Heart left ventricle (tissue), 16 donors: ENCODE data around the gene ZNF799. TPM values are rescaled to one million over a fixed set of nuclear protein-coding genes. Genes with fewer than 3 reads are reported as not detected.

Experiments
- ATAC-seq, 4 donors: fragments of 200-7000 bp; cut with Tn5 transposase; one replicate each; pipeline ENCODE4 v1.9.1; 2020 to 2022; ENCODE audit warnings: moderate library complexity in 4 of 4, mild to moderate bottlenecking in 3 of 4, moderate number of reproducible peaks in 1 of 4
- DNase-seq, 5 donors: peaks; one replicate each; pipeline ENCODE4 v3.0.0-alpha.2; 2020
- H3K27ac ChIP-seq, 12 donors: fragments of 200-600 bp; sonication (generic) in 4 of 12; one replicate each; pipeline versions ENCODE4 v1.5.0 to v1.8.0; 2016 to 2022; ENCODE audit warnings: mild to moderate bottlenecking in 2 of 12
- H3K27me3 ChIP-seq, 9 donors: fragments of 200-600 bp; sonication (generic) in 2 of 9; one replicate each; pipeline versions ENCODE4 v1.5.1 to v1.8.0; 2016 to 2022; ENCODE audit warnings: mild to moderate bottlenecking in 3 of 9
- H3K36me3 ChIP-seq, 9 donors: fragments of 200-600 bp; sonication (generic) in 2 of 9; one replicate each; pipeline versions ENCODE4 v1.5.0 to v1.8.0; 2018 to 2022; ENCODE audit warnings: mild to moderate bottlenecking in 2 of 9
- H3K4me1 ChIP-seq, 12 donors: fragments of 200-600 bp; sonication (generic) in 4 of 12; one replicate each; pipeline versions ENCODE4 v1.5.0 to v1.8.0; 2016 to 2022; ENCODE audit warnings: mild to moderate bottlenecking in 3 of 12
- H3K4me3 ChIP-seq, 12 donors: fragments of 200-600 bp; sonication (generic) in 4 of 12; one replicate each; pipeline versions ENCODE4 v1.5.0 to v1.8.0; 2017 to 2022; ENCODE audit warnings: mild to moderate bottlenecking in 9 of 12, moderate library complexity in 4 of 12
- H3K9me3 ChIP-seq, 12 donors: fragments of 200-600 bp; sonication (generic) in 4 of 12; one replicate each; pipeline versions ENCODE4 v1.5.0 to v1.8.0; 2016 to 2022; ENCODE audit warnings: mild to moderate bottlenecking in 1 of 12
- CTCF ChIP-seq, 12 donors: fragments of 200-600 bp; sonication (generic) in 4 of 12; IDR thresholded peaks; one replicate each; pipeline versions ENCODE4 v1.5.0 to v1.8.0; 2018 to 2022; ENCODE audit warnings: antibody characterized with exemption in 12 of 12, mild to moderate bottlenecking in 5 of 12
- POLR2A ChIP-seq, 2 donors: fragments of 450-650 bp; IDR thresholded peaks; one replicate each; pipeline ENCODE4 v1.6.1; 2017; ENCODE audit warnings: antibody characterized with exemption in 2 of 2, mild to moderate bottlenecking in 2 of 2, moderate library complexity in 2 of 2
- WGBS, 4 donors: extraction: QIAGEN DNeasy Blood & Tissue Kit in 2 of 4; methylation state at CpG; one replicate each; pipeline versions ENCODE4 v1.1.5 to v1.1.7; 2013 to 2018; 5-methylcytosine and 5-hydroxymethylcytosine counted together
- intact Hi-C, 10 donors: fragments of 100-400 bp; cut with DNase I; formaldehyde crosslinking; loops; one replicate each; pipeline versions ENCODE4 v1.11.1 to v1.14.2; 2022
- polyA plus RNA-seq, 2 donors: library from polyadenylated mRNA; stranded (reverse); fragments of 200-250 nt; gene quantifications; one replicate each; pipeline ENCODE4 v1.2.3, GENCODE V29; 2013
- total RNA-seq, 9 donors: library from RNA; depleted of rRNA in 2 of 9; stranded (reverse); fragments of >200 nt in 2 of 9; fragmentation: NEBNext Ultra II Directional in 3 of 9; extraction: Animal tissue kit (Norgen Biotek cat#: 25700) in 3 of 9; gene quantifications; one replicate each; pipeline versions ENCODE4 v1.1.0 to v1.2.4, GENCODE V29; 2016 to 2023
- donor health status: ischemic (EF 13 %, LVEDD 7.1; RV severe dilation, severe dysfunction).
- donor health status: healthy with polysubstance abuse.
- donor health status: DM: no; HTN: yes; CAD: no.
- donor health status: DM: no; HTN: no; CAD: no.
- donor health status: ischemic (EF 25% LVEDD 6.9; RV normal size, moderate dysfunction).
- donor health status: ischemic (EF 25% LVEDD 5.7; RV mildly dilated, moderate dysfunction).
- donor health status: healthy.
- donor health status: DM: yes; HTN: yes; CAD: no.
- donor health status: ischemic (EF 35%, LVEDD 5.7; RV mildly dilated, moderate dysfunction).
- donor health status: nonischemic (EF 11% LVEDD 7.7; RV severe dilation, severe dysfunction).
- donor health status: DM: yes; HTN: yes; CAD: no.
- donor health status: PGD.
- donor health status: ischemic (EF 29% LVEDD 5.4; RV normal size, mild dysfunction).
- donor health status: nonischemic (EF 23%, LVEDD 6.1; RV moderate dilation, normal function).

ZNF799 gene
- total and polyA plus RNA-seq, 11 donors: 1.5 to 3.9 (median 2.1) TPM

- Histone ChIP-seq H3K9me3 (peaks cover 2 to 100% (median 81%) of the 10 kb centered on the region in 12 donors), H3K27ac (no peak overlapping the region), H3K4me1 (no peaks in the 10 kb centered on the region), H3K27me3 (no peaks in the 10 kb centered on the region), H3K36me3 (peaks cover 15 to 64% (median 27%) of the 10 kb centered on the region in 9 donors), H3K4me3 (no peak overlapping the region)
- DNase-seq (no peak), ATAC-seq (no peak)
- TF ChIP-seq POLR2A (IDR thresholded peaks at IDR 0.05) (no peak), CTCF (IDR thresholded peaks at IDR 0.05) (no peak)
- WGBS, 4 donors: 97 to 99% (median 98%) methylated on average over 8 of the region's 8 CpGs
- intact Hi-C loops: no loop called here
Observed at GRCh38 chr19:12350185-12350889, 50.7 kb downstream of the ZNF799 start.

DNA sequence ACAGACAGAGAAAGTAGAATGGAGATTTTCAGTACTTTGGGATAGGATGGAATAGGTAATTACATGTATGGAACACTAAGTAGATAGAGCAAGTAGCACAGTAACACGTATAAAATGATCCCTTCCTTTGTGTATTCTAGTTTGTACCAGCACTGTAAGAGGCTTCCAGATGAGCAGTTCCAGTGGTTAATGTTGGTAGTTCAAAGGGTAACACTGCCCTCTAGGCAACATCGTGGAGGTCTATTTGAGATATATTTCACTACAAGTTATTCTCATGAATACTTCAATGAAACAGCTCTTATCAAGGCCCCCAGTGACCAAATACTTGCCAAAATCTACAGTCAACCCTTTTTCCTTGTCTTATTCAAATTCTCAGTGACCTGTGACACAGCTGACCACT lies 54.2 kb downstream of the ZNF799 start:
- Histone ChIP-seq H3K4me1 (no peaks in the 10 kb centered on the region), H3K9me3 (peaks cover 0 to 95% (median 65%) of the 10 kb centered on the region in 12 donors), H3K4me3 (no peak overlapping the region), H3K27me3 (no peaks in the 10 kb centered on the region), H3K27ac (no peak overlapping the region), H3K36me3 (peaks cover 15 to 44% (median 26%) of the 10 kb centered on the region in 9 donors)
- intact Hi-C loops: no loop called here
- no peak for ATAC-seq
- peak in 2 of 12 donors; percentile 18 to 27 for TF ChIP-seq CTCF (IDR thresholded peaks at IDR 0.05)
- no peak for TF ChIP-seq POLR2A (IDR thresholded peaks at IDR 0.05)
- 65 to 82% (median 78%) methylated on average over 2 of the region's 2 CpGs for WGBS, 4 donors
- no peak for DNase-seq

DNA sequence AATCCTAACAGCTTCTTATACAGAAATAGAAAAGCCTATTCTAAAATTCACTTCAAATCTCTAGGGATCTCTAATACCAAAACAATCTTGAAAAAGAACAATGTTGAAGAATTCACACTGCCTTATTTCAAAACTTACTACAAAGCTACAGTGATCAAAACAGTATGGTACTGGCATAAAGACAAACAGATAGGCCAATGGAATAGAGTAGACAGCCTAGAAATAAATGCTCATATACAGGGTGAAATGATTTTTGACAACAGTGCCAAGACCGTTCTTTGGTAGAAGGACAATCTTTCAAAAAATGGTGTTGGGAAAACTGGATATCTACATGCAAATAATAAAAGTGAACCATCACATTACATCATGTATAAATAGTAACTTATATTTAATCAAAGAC lies 55.9 kb downstream of the ZNF799 start:
- Histone ChIP-seq H3K4me1 (no peaks in the 10 kb centered on the region), H3K9me3 (peaks cover 0 to 89% (median 50%) of the 10 kb centered on the region in 12 donors), H3K27ac (no peak overlapping the region), H3K4me3 (no peak overlapping the region), H3K36me3 (peaks cover 3 to 27% (median 9%) of the 10 kb centered on the region in 9 donors), H3K27me3 (no peaks in the 10 kb centered on the region)
- no peak for ATAC-seq
- DNase-seq: no peak
- no peak for TF ChIP-seq CTCF (IDR thresholded peaks at IDR 0.05)
- TF ChIP-seq POLR2A (IDR thresholded peaks at IDR 0.05): no peak
- intact Hi-C loops: no loop called here
- WGBS, 4 donors: 93 to 100% (median 97%) methylated on average over 1 of the region's 1 CpG

Other genes with a start within 250 kb of the ZNF799 start
- gene ZNF625, start 244.5 kb downstream of the ZNF799 start, total RNA-seq: 1 to 10 TPM; 3.1 to 7.2 (median 4.5) TPM
- 1 to 10 TPM in 1 of 2 donors, under 1 TPM in 1; 1.00 to 1.7 TPM for gene ZNF625, start 244.5 kb downstream of the ZNF799 start, polyA plus RNA-seq
- 1 to 10 TPM; 2.7 to 7.5 (median 4.8) TPM for gene ZNF136, start 238.2 kb downstream of the ZNF799 start, total RNA-seq
- 1 to 10 TPM; 2.9 to 3.1 TPM for gene ZNF136, start 238.2 kb downstream of the ZNF799 start, polyA plus RNA-seq
- gene ZNF44, start 106.4 kb downstream of the ZNF799 start, total RNA-seq: 10 to 100 TPM in 3 of 9 donors, 1 to 10 TPM in 6; 4.3 to 13.7 (median 9.5) TPM
- 1 to 10 TPM; 7.2 to 7.5 TPM for gene ZNF44, start 106.4 kb downstream of the ZNF799 start, polyA plus RNA-seq
- gene ZNF563, start 67.6 kb downstream of the ZNF799 start, total RNA-seq: 1 to 10 TPM; 1.5 to 6.9 (median 3.8) TPM
- 1 to 10 TPM; 1.9 to 2.8 TPM for gene ZNF563, start 67.6 kb downstream of the ZNF799 start, polyA plus RNA-seq
- gene ZNF442, start 35.6 kb downstream of the ZNF799 start, total RNA-seq: 1 to 10 TPM; 1.1 to 4.3 (median 3.6) TPM
- under 1 TPM; 0.80 to 0.91 TPM for gene ZNF442, start 35.6 kb downstream of the ZNF799 start, polyA plus RNA-seq
- 1 to 10 TPM; 1.5 to 3.6 (median 2.1) TPM for gene ZNF443, start 39.8 kb upstream of the ZNF799 start, total RNA-seq
- 1 to 10 TPM; 1.4 TPM for gene ZNF443, start 39.8 kb upstream of the ZNF799 start, polyA plus RNA-seq
- 1 to 10 TPM in 8 of 9 donors, under 1 TPM in 1; 0.89 to 2.9 (median 1.7) TPM for gene ZNF709, start 83.5 kb upstream of the ZNF799 start, total RNA-seq
- gene ZNF709, start 83.5 kb upstream of the ZNF799 start, polyA plus RNA-seq: 1 to 10 TPM; 1.3 TPM
- gene ZNF564, start 150.2 kb upstream of the ZNF799 start, total RNA-seq: 10 to 100 TPM in 2 of 9 donors, 1 to 10 TPM in 7; 6.1 to 10.4 (median 8.0) TPM
- 1 to 10 TPM; 4.0 to 5.6 TPM for gene ZNF564, start 150.2 kb upstream of the ZNF799 start, polyA plus RNA-seq
- gene ZNF490, start 209.5 kb upstream of the ZNF799 start, total RNA-seq: 1 to 10 TPM; 3.7 to 8.9 (median 5.3) TPM
- gene ZNF490, start 209.5 kb upstream of the ZNF799 start, polyA plus RNA-seq: 1 to 10 TPM in 1 of 2 donors, under 1 TPM in 1; 0.91 to 1.1 TPM
- gene ZNF791, start 209.6 kb upstream of the ZNF799 start, total RNA-seq: 10 to 100 TPM in 8 of 9 donors, 1 to 10 TPM in 1; 9.4 to 22.6 (median 14.3) TPM
- gene ZNF791, start 209.6 kb upstream of the ZNF799 start, polyA plus RNA-seq: 1 to 10 TPM; 6.1 to 6.9 TPM